Ishikawa (cell line): ENCODE data around the gene AQP2.

Experiments used
- CEBPB ChIP-seq: IDR thresholded peaks from 2 replicates; pipeline ENCODE4 v1.6.1; 2012
- CREB1 ChIP-seq: IDR thresholded peaks from 2 replicates; pipeline ENCODE4 v1.6.1; 2012; ENCODE audit warnings: low read depth
- EGR1 ChIP-seq: IDR thresholded peaks from 2 replicates; pipeline ENCODE4 v1.6.1; 2012
- EP300 ChIP-seq: IDR thresholded peaks from 2 replicates; pipeline ENCODE4 v1.6.1; 2012; ENCODE audit warnings: borderline replicate concordance
- FOXM1 ChIP-seq: IDR thresholded peaks from 2 replicates; pipeline ENCODE4 v1.6.1; 2012; ENCODE audit warnings: low read depth, borderline replicate concordance
- MAX ChIP-seq: IDR thresholded peaks from 2 replicates; pipeline ENCODE4 v1.6.1; 2012
- NFIC ChIP-seq: IDR thresholded peaks from 2 replicates; pipeline ENCODE4 v1.6.1; 2012
- RAD21 ChIP-seq: IDR thresholded peaks from 2 replicates; pipeline ENCODE4 v1.6.1; 2012; ENCODE audit warnings: low read depth
- REST ChIP-seq: IDR thresholded peaks from 2 replicates; pipeline ENCODE4 v1.6.1; 2012; ENCODE audit warnings: low read depth, mild to moderate bottlenecking
- TAF1 ChIP-seq: IDR thresholded peaks from 2 replicates; pipeline ENCODE4 v1.6.1; 2012; ENCODE audit warnings: low read depth, mild to moderate bottlenecking
- TCF12 ChIP-seq: IDR thresholded peaks from 2 replicates; pipeline ENCODE4 v1.6.1; 2012; ENCODE audit warnings: low read depth
- TEAD4 ChIP-seq: IDR thresholded peaks from 2 replicates; pipeline ENCODE4 v1.6.1; 2012
- YY1 ChIP-seq: IDR thresholded peaks from 2 replicates; pipeline ENCODE4 v1.6.1; 2012; ENCODE audit warnings: low read depth
- ZBTB7A ChIP-seq: IDR thresholded peaks from 2 replicates; pipeline ENCODE4 v1.6.1; 2012; ENCODE audit warnings: low read depth

- TF ChIP-seq FOXM1 (no peak), ZBTB7A (no peak), EP300 (no peak), MAX (no peak), TAF1 (no peak), CREB1 (no peak), REST (no peak), TEAD4 (no peak), TCF12 (no peak), NFIC (no peak), CEBPB (no peak), RAD21 (no peak), YY1 (no peak), EGR1 (no peak)
Observed at GRCh38 chr12:49901986-49902385, 48.6 kb upstream of the AQP2 start.
